Measurements from ENCODE around the gene ZNF277. TPM values are rescaled to one million over a fixed set of nuclear protein-coding genes. Genes with fewer than 3 reads are reported as not detected.

The ZNF277 gene
- total RNA-seq, 1 donor from 2014 or later: 19.0 TPM

- DNase-seq (ENCODE audit: low read depth): no peak
- H3K4me3 ChIP-seq (ENCODE audit: low read depth, low read length): no peak overlapping the region
- TF ChIP-seq CTCF (conservative IDR thresholded peaks at IDR 0.05; ENCODE audit: low read depth, low read length): no peak
These were observed 33.0 kb upstream of the ZNF277 start for GRCh38 chr7:112173568-112173905.

GRCh38 chr7:112174192-112174591, 32.3 kb upstream of the ZNF277 start:
- no peak overlapping the region for H3K4me3 ChIP-seq (ENCODE audit: low read depth, low read length)
- DNase-seq (ENCODE audit: low read depth): no peak
- no peak for TF ChIP-seq CTCF (conservative IDR thresholded peaks at IDR 0.05; ENCODE audit: low read depth, low read length)

- no peak overlapping the region for H3K4me3 ChIP-seq (ENCODE audit: low read depth, low read length)
- TF ChIP-seq CTCF (conservative IDR thresholded peaks at IDR 0.05; ENCODE audit: low read depth, low read length): no peak
- no peak for DNase-seq (ENCODE audit: low read depth)
These were observed 30.3 kb upstream of the ZNF277 start for GRCh38 chr7:112176241-112176640.

GRCh38 chr7:112176693-112177415, 29.6 kb upstream of the ZNF277 start:
- H3K4me3 ChIP-seq (ENCODE audit: low read depth, low read length): no peak overlapping the region
- DNase-seq (ENCODE audit: low read depth): no peak
- TF ChIP-seq CTCF (conservative IDR thresholded peaks at IDR 0.05; ENCODE audit: low read depth, low read length): no peak

GRCh38 chr7:112180223-112180622, 26.3 kb upstream of the ZNF277 start:
- no peak overlapping the region for H3K4me3 ChIP-seq (ENCODE audit: low read depth, low read length)
- no peak for DNase-seq (ENCODE audit: low read depth)
- TF ChIP-seq CTCF (conservative IDR thresholded peaks at IDR 0.05; ENCODE audit: low read depth, low read length): no peak

GRCh38 chr7:112182749-112183148, 23.7 kb upstream of the ZNF277 start:
- H3K4me3 ChIP-seq (ENCODE audit: low read depth, low read length): no peak overlapping the region
- no peak for TF ChIP-seq CTCF (conservative IDR thresholded peaks at IDR 0.05; ENCODE audit: low read depth, low read length)
- no peak for DNase-seq (ENCODE audit: low read depth)

- H3K4me3 ChIP-seq (ENCODE audit: low read depth, low read length): no peak overlapping the region
- DNase-seq (ENCODE audit: low read depth): no peak
- TF ChIP-seq CTCF (conservative IDR thresholded peaks at IDR 0.05; ENCODE audit: low read depth, low read length): no peak
These were observed 23.2 kb upstream of the ZNF277 start for GRCh38 chr7:112183266-112183665.
